Panc1 (cell line): ENCODE measurements around the gene CXCL17. TPM values are rescaled to one million over a fixed set of nuclear protein-coding genes. Genes with fewer than 3 reads are reported as not detected.

Experiments
- ATAC-seq: fragments of 200-7000 bp; cut with Tn5 transposase; 2 replicates; pipeline ENCODE4 v1.9.1; 2020; ENCODE audit warnings: mild to moderate bottlenecking, moderate library complexity
- BruUV-seq: library from RNA; stranded (reverse); fragments of 400-500 nt; replicated peaks from 2 replicates; lab custom pipeline; 2021; lab: Mats Ljungman, UMichigan
- CTCF ChIA-PET: fragments of 300-600 bp; sonication (Branson Sonifier 250); formaldehyde crosslinking; loops from one replicate; lab custom pipeline; 2022; ENCODE audit warnings: antibody characterized with exemption; lab: Charles Lee
- POLR2A ChIA-PET: fragments of 300-600 bp; sonication (Branson Sonifier 250); formaldehyde crosslinking; loops from one replicate; lab custom pipeline; 2022; ENCODE audit warnings: antibody characterized with exemption; lab: Charles Lee
- DNase-seq: peaks from one replicate; pipeline ENCODE4 v3.0.0-alpha.2; 2010; ENCODE audit warnings: low read depth, low spot score
- H3K27ac ChIP-seq: 2 replicates; pipeline ENCODE4 v1.5.1; 2011; ENCODE audit warnings: mild to moderate bottlenecking, low read length, inconsistent platforms
- H3K27me3 ChIP-seq: fragments of 200-500 bp; sonication (Bioruptor generic); 2 replicates; pipeline ENCODE4 v1.6.0; 2014; ENCODE audit warnings: low read length, inconsistent platforms; ENCODE audit not compliant: control insufficient read depth, insufficient read depth
- H3K36me3 ChIP-seq: fragments of 200-500 bp; sonication (Bioruptor generic); 2 replicates; pipeline ENCODE4 v1.5.1; 2014; ENCODE audit warnings: inconsistent platforms, mild to moderate bottlenecking, low read length, moderate library complexity; ENCODE audit not compliant: control insufficient read depth, insufficient read depth
- H3K4me1 ChIP-seq: 2 replicates; pipeline ENCODE4 v1.5.1; 2011; ENCODE audit warnings: inconsistent platforms, mild to moderate bottlenecking, low read length, moderate library complexity; ENCODE audit not compliant: control insufficient read depth, insufficient read depth
- H3K4me3 ChIP-seq, 2 experiments: 2 replicates each; pipeline ENCODE4 v1.5.1; 2011 to 2012; ENCODE audit warnings: low read depth in 2 of 2, low read length in 2 of 2, mild to moderate bottlenecking in 2 of 2, inconsistent platforms in 1 of 2, moderate library complexity in 1 of 2
- H3K9me3 ChIP-seq: fragments of 200-500 bp; sonication (Bioruptor generic); 2 replicates; pipeline ENCODE4 v1.5.1; 2014; ENCODE audit warnings: low read depth, mild to moderate bottlenecking, inconsistent platforms, low read length, moderate library complexity; ENCODE audit not compliant: control insufficient read depth, insufficient read depth
- CTCF ChIP-seq: fragments of 450-650 bp; IDR thresholded peaks from 2 replicates; pipeline ENCODE4 v1.5.1; 2017; ENCODE audit warnings: mild to moderate bottlenecking
- POLR2AphosphoS5 ChIP-seq: IDR thresholded peaks from 2 replicates; pipeline ENCODE4 v1.6.1; 2012; ENCODE audit warnings: mild to moderate bottlenecking, low read depth, low read length, moderate library complexity
- REST ChIP-seq, 2 experiments: IDR thresholded peaks; 2 replicates each; pipeline ENCODE4 v1.6.1; 2011 to 2012; ENCODE audit warnings: low read depth in 2 of 2, control low read depth in 1 of 2, low read length in 1 of 2, mild to moderate bottlenecking in 1 of 2, moderate library complexity in 1 of 2; ENCODE audit not compliant: insufficient read depth in 1 of 2
- SIN3A ChIP-seq: IDR thresholded peaks from 2 replicates; pipeline ENCODE4 v1.6.1; 2012; ENCODE audit warnings: low read depth, mild to moderate bottlenecking, low read length, moderate library complexity, borderline replicate concordance; ENCODE audit not compliant: insufficient read depth
- TCF7L2 ChIP-seq: IDR thresholded peaks from 2 replicates; pipeline ENCODE4 v1.6.1; 2011; ENCODE audit warnings: mild to moderate bottlenecking, low read depth, low read length, inconsistent platforms
- in situ Hi-C: cut with HindIII; loops from 2 replicates; pipeline ENCODE4 v1.10.0; 2016; ENCODE audit warnings: low sequenced_read_pairs, low pct_unique_long_range_greater_than_20kb
- intact Hi-C: fragments of 100-400 bp; cut with micrococcal nuclease; formaldehyde crosslinking; loops from one replicate; pipeline ENCODE4 v1.10.0; 2022; ENCODE audit not compliant: unreplicated experiment
- total RNA-seq: library from RNA; stranded (reverse); gene quantifications from one replicate; pipeline ENCODE4 v1.2.1, GENCODE V29; 2021; ENCODE audit not compliant: unreplicated experiment

Gene CXCL17
- total RNA-seq, 1 experiment from 2014 or later: not detected

- CTCF ChIA-PET: no interaction called here
- DNase-seq (no peak), ATAC-seq (no peak)
- Histone ChIP-seq H3K36me3 (no peaks in the 10 kb centered on the region), H3K27me3 (no peaks in the 10 kb centered on the region), H3K4me3 (no peak overlapping the region), H3K27ac (no peak overlapping the region), H3K9me3 (no peaks in the 10 kb centered on the region), H3K4me1 (no peaks in the 10 kb centered on the region)
- in situ Hi-C loops (no loop called here), intact Hi-C loops (no loop called here)
- TF ChIP-seq REST (IDR thresholded peaks at IDR 0.05; ENCODE audit: insufficient read depth in 1 of 2, low read depth in 2 of 2, low read length in 1 of 2) (no peak), POLR2AphosphoS5 (no peak), TCF7L2 (no peak), SIN3A (no peak), CTCF (no peak)
- no TSS peak for BruUV-seq
- POLR2A ChIA-PET: no interaction called here
Measured at GRCh38 chr19:42474743-42475142, 32.0 kb upstream of the CXCL17 start.

- no TSS peak for BruUV-seq
- no peak for ATAC-seq
- H3K27me3 ChIP-seq: no peaks in the 10 kb centered on the region
- no peaks in the 10 kb centered on the region for H3K4me1 ChIP-seq
- DNase-seq: no peak
- ChIA-PET POLR2A (no interaction called here), CTCF (no interaction called here)
- in situ Hi-C loops: no loop called here
- intact Hi-C loops: no loop called here
- TF ChIP-seq CTCF: no peak
- TF ChIP-seq REST (IDR thresholded peaks at IDR 0.05; ENCODE audit: insufficient read depth in 1 of 2, low read depth in 2 of 2, low read length in 1 of 2): no peak
- no peak for TF ChIP-seq SIN3A
- no peak overlapping the region for H3K27ac ChIP-seq
- no peaks in the 10 kb centered on the region for H3K36me3 ChIP-seq
- H3K9me3 ChIP-seq: no peaks in the 10 kb centered on the region
- no peak overlapping the region for H3K4me3 ChIP-seq
Measured at GRCh38 chr19:42473686-42474085, 30.9 kb upstream of the CXCL17 start.
